Neural progenitor cell (in vitro differentiated cells): Measurements from ENCODE around the gene MORN5. TPM values are rescaled to one million over a fixed set of nuclear protein-coding genes. Genes with fewer than 3 reads are reported as not detected.

Experiments
- DNase-seq: peaks from one replicate; pipeline ENCODE4 v3.0.0-alpha.2; 2016; ENCODE audit warnings: low spot score
- H2AFZ ChIP-seq: fragments of 200-600 bp; sonication (generic); replicated peaks from 2 replicates; pipeline ENCODE4 v1.6.1; 2016; ENCODE audit warnings: antibody characterized with exemption
- H3F3A ChIP-seq: fragments of 200-600 bp; sonication (generic); 2 replicates; pipeline ENCODE4 v1.6.1; 2016; ENCODE audit warnings: antibody characterized with exemption, low read depth
- H3K27ac ChIP-seq: fragments of 200-600 bp; sonication (generic); 2 replicates; pipeline ENCODE4 v1.5.1; 2016; ENCODE audit warnings: mild to moderate bottlenecking
- H3K27me3 ChIP-seq: fragments of 200-600 bp; sonication (generic); 2 replicates; pipeline ENCODE4 v1.6.1; 2016; ENCODE audit warnings: mild to moderate bottlenecking, moderate library complexity
- H3K36me3 ChIP-seq: fragments of 200-600 bp; sonication (generic); 2 replicates; pipeline ENCODE4 v1.5.1; 2016
- H3K4me1 ChIP-seq: fragments of 200-600 bp; sonication (generic); 2 replicates; pipeline ENCODE4 v1.6.1; 2016; ENCODE audit warnings: mixed run types
- H3K4me2 ChIP-seq: fragments of 200-600 bp; sonication (generic); 2 replicates; pipeline ENCODE4 v1.6.1; 2016
- H3K4me3 ChIP-seq: fragments of 200-600 bp; sonication (generic); 2 replicates; pipeline ENCODE4 v1.5.1; 2016
- H3K79me2 ChIP-seq: fragments of 200-600 bp; sonication (generic); 2 replicates; pipeline ENCODE4 v1.6.1; 2016; ENCODE audit warnings: low read depth
- H3K9ac ChIP-seq: fragments of 200-600 bp; sonication (generic); 2 replicates; pipeline ENCODE4 v1.6.1; 2016
- H3K9me3 ChIP-seq: fragments of 200-600 bp; sonication (generic); 2 replicates; pipeline ENCODE4 v1.5.1; 2016; ENCODE audit warnings: low read depth
- H4K20me1 ChIP-seq: fragments of 200-600 bp; sonication (generic); 2 replicates; pipeline ENCODE4 v1.6.1; 2016; ENCODE audit warnings: low read depth
- H3K27ac Mint-ChIP-seq: 3 replicates; pipeline ENCODE4 v1.8.0; 2021; ENCODE audit warnings: mixed read lengths
- H3K27me3 Mint-ChIP-seq: 2 replicates; pipeline ENCODE4 v1.8.0; 2022; ENCODE audit warnings: low read depth, mild to moderate bottlenecking, inconsistent platforms, moderate library complexity, mixed read lengths; ENCODE audit not compliant: insufficient read depth
- H3K36me3 Mint-ChIP-seq: 3 replicates; pipeline ENCODE4 v1.8.0; 2021; ENCODE audit warnings: mixed read lengths
- H3K4me1 Mint-ChIP-seq: 3 replicates; pipeline ENCODE4 v1.8.0; 2021; ENCODE audit warnings: mixed read lengths
- H3K4me3 Mint-ChIP-seq: 3 replicates; pipeline ENCODE4 v1.8.0; 2021; ENCODE audit warnings: mild to moderate bottlenecking, moderate library complexity, mixed read lengths
- H3K9me3 Mint-ChIP-seq: 3 replicates; pipeline ENCODE4 v1.8.0; 2020; ENCODE audit warnings: mixed read lengths
- EZH2 ChIP-seq: fragments of 200-600 bp; sonication (generic); IDR thresholded peaks from 2 replicates; pipeline ENCODE4 v1.6.1; 2017; ENCODE audit warnings: antibody characterized with exemption, mild to moderate bottlenecking, moderate library complexity
- EZH2phosphoT487 ChIP-seq: fragments of 200-600 bp; sonication (generic); IDR thresholded peaks from 2 replicates; pipeline ENCODE4 v1.6.1; 2017; ENCODE audit warnings: antibody characterized with exemption
- total RNA-seq: library from RNA; depleted of rRNA; stranded (reverse); fragments of >200 nt; gene quantifications from 2 replicates; pipeline ENCODE4 v1.2.3, GENCODE V29; 2015; ENCODE audit warnings: low replicate concordance
- TF ChIP-seq, protein P1 (sequence below): fragments of 200-600 bp; sonication (generic); IDR thresholded peaks from 2 replicates; pipeline ENCODE4 v1.5.1; 2017; ENCODE audit warnings: antibody characterized with exemption, mild to moderate bottlenecking

Gene MORN5
- total RNA-seq, 1 donor from 2014 or later: 3.7 TPM

DNA sequence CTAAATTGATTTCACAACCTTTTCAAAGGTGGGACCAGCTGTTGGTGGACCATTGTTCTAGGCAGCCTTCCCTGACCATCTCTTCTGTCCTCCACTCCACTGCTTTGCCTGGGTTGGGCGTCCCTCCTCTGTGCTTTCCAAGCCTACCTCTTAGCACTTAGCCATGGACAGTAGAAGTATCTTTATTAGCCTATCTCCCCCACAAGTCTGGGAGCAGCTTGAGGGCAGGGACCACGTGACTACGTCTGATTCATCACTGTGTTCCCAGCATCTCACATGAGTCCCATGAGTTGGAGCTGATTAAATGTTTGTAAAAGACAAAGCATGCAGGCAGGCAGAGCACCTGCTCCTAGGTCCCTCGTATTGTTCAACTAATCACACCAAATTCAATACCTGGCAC is 20.9 kb downstream of the MORN5 start:
- Histone ChIP-seq H3K4me1 (no peaks in the 10 kb centered on the region), H3F3A (no peaks in the 10 kb centered on the region), H2AFZ (no peak overlapping the region), H3K9me3 (no peaks in the 10 kb centered on the region), H4K20me1 (no peaks in the 10 kb centered on the region), H3K4me3 (no peak overlapping the region), H3K36me3 (no peaks in the 10 kb centered on the region), H3K4me2 (no peak overlapping the region), H3K79me2 (no peaks in the 10 kb centered on the region), H3K27me3 (peaks cover 4% of the 10 kb centered on the region), H3K27ac (no peak overlapping the region), H3K9ac (no peak overlapping the region)
- TF ChIP-seq EZH2 (no peak), EZH2phosphoT487 (no peak)
- TF ChIP-seq, protein P1, sequence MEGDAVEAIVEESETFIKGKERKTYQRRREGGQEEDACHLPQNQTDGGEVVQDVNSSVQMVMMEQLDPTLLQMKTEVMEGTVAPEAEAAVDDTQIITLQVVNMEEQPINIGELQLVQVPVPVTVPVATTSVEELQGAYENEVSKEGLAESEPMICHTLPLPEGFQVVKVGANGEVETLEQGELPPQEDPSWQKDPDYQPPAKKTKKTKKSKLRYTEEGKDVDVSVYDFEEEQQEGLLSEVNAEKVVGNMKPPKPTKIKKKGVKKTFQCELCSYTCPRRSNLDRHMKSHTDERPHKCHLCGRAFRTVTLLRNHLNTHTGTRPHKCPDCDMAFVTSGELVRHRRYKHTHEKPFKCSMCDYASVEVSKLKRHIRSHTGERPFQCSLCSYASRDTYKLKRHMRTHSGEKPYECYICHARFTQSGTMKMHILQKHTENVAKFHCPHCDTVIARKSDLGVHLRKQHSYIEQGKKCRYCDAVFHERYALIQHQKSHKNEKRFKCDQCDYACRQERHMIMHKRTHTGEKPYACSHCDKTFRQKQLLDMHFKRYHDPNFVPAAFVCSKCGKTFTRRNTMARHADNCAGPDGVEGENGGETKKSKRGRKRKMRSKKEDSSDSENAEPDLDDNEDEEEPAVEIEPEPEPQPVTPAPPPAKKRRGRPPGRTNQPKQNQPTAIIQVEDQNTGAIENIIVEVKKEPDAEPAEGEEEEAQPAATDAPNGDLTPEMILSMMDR: no peak
- no peaks in the 10 kb centered on the region for H3K4me1 Mint-ChIP-seq
- no peak overlapping the region for H3K4me3 Mint-ChIP-seq
- peaks cover 8% of the 10 kb centered on the region for H3K27me3 Mint-ChIP-seq
- H3K27ac Mint-ChIP-seq: no peak overlapping the region
- no peaks in the 10 kb centered on the region for H3K36me3 Mint-ChIP-seq
- H3K9me3 Mint-ChIP-seq: no peaks in the 10 kb centered on the region
- DNase-seq: no peak

DNA sequence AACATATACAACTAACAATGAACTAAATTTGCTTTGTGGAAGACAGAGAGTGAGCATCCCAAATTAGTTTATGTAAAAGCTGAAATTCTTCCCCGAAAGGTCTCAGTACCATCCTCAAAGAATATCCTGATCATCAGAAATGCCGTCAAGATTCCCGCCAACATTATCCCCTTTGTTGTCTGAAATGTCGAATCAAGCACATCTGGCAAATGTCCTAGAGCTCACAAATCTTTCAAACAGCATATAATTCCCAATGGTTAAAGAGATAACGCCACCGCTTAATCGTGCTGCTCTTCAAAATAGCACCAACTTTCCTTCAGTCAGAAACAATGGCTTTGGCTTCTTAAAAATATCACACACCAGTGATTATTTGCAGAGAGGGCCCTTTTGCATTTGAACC is 23.8 kb downstream of the MORN5 start:
- Histone ChIP-seq H3K9ac (no peak overlapping the region), H4K20me1 (no peaks in the 10 kb centered on the region), H3K79me2 (no peaks in the 10 kb centered on the region), H3K9me3 (no peaks in the 10 kb centered on the region), H3K27ac (no peak overlapping the region), H3K4me2 (no peak overlapping the region), H3F3A (no peaks in the 10 kb centered on the region), H3K27me3 (no peaks in the 10 kb centered on the region), H3K36me3 (no peaks in the 10 kb centered on the region), H3K4me3 (no peak overlapping the region), H3K4me1 (no peaks in the 10 kb centered on the region), H2AFZ (no peak overlapping the region)
- peaks cover 7% of the 10 kb centered on the region for H3K27me3 Mint-ChIP-seq
- H3K27ac Mint-ChIP-seq: no peak overlapping the region
- no peak for DNase-seq
- TF ChIP-seq EZH2: no peak
- TF ChIP-seq, protein P1: no peak
- TF ChIP-seq EZH2phosphoT487: no peak
- no peaks in the 10 kb centered on the region for H3K36me3 Mint-ChIP-seq
- H3K4me3 Mint-ChIP-seq: no peak overlapping the region
- H3K9me3 Mint-ChIP-seq: no peaks in the 10 kb centered on the region
- peaks cover 5% of the 10 kb centered on the region for H3K4me1 Mint-ChIP-seq

DNA sequence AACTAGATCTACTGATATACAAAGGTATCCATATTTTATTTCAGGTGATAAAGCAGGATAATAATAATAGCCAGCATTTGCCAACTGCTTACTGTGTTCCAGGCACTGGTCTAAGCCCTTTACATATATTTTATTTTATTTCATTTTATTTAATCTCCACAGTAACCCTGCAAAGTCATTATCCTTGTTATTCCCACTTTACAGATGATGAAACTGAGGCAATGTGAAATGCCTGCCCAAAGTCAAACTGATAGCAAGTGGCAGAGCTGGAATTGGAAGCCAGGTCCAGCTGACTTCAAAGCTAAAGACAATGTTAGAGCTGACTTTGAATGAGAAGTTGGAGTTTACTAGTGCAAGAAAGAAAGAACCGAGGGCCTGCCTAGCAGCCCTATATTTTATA is 24.8 kb downstream of the MORN5 start:
- no peaks in the 10 kb centered on the region for H3F3A ChIP-seq
- no peaks in the 10 kb centered on the region for H3K27me3 ChIP-seq
- no peaks in the 10 kb centered on the region for H3K9me3 ChIP-seq
- no peaks in the 10 kb centered on the region for H3K4me1 ChIP-seq
- DNase-seq: no peak
- Mint-ChIP-seq H3K9me3 (no peaks in the 10 kb centered on the region), H3K27me3 (peaks cover 5% of the 10 kb centered on the region), H3K36me3 (no peaks in the 10 kb centered on the region), H3K4me1 (peaks cover 5% of the 10 kb centered on the region), H3K4me3 (no peak overlapping the region), H3K27ac (no peak overlapping the region)
- no peak overlapping the region for H3K27ac ChIP-seq
- H3K36me3 ChIP-seq: no peaks in the 10 kb centered on the region
- H3K4me3 ChIP-seq: no peak overlapping the region
- TF ChIP-seq, protein P1: no peak
- TF ChIP-seq EZH2phosphoT487: no peak
- TF ChIP-seq EZH2: no peak
- no peak overlapping the region for H2AFZ ChIP-seq
- no peaks in the 10 kb centered on the region for H3K79me2 ChIP-seq
- no peak overlapping the region for H3K4me2 ChIP-seq
- no peak overlapping the region for H3K9ac ChIP-seq
- H4K20me1 ChIP-seq: no peaks in the 10 kb centered on the region
